NCI-H146 treated with DMSO at 0.1 percent for 48 hours (cell line): ENCODE measurements around the gene COPS2.

ENCODE experiments used
- DNase-seq: peaks from one replicate; lab custom pipeline; 2025; ENCODE audit not compliant: unreplicated experiment; lab: John Stamatoyannopoulos, UW

Gene COPS2

DNA sequence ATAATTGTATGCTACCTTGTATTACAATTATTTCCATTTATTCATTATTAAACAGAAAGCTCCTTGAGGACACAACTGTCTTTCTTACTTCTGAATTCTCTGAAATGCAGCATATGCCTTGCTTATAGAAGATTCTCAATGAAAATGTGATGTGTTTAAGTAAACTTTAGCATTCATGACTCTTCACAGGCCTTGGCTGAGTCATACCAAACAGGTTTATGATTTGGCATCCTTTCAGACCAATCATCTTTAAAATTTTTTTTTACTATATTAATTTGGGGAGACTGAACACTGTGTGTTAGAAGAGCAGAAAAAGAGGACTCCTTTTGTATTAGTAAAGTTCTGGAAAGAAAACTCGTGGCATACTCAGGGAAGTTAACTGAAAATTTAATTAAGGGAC is 8.3 kb upstream of the COPS2 start:
- no peak for DNase-seq

DNA sequence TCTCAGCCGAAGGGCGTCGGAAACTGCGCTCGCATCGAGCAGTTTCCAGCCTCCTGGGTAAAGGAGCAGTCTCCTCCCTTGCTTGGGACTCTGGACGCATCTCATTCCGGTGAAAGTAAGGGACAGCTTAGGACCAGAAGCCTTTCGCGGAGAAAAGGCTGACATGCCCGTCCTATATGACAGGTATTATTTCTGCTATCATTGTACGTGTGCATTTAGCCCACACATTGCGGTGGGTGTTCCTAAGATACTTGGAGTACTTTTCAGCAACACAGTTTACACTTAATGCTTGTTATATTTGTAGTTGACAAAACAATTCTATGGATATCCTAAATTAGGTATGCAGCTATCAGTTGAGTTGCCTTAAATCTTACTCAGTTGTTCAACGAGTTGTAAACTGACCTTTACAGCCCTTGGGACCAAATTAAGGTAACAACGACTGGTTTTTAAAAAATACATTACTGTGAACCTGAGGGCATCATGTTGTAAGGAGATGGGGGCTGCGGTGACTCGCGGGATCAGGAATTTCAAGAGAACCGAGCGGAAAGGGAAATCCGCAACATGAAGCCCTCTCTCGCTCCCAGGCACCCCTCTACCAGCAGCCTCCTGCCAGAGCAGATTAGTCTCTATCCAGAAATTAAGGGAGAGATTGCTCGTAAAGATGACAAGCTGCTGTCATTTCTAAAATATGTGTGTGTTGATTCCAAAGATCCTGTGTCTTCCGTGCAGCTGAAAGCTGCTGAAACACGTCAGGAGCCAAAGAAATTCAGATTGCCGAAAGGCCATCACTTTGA is 632 bp upstream of the COPS2 start:
- no peak for DNase-seq

DNA sequence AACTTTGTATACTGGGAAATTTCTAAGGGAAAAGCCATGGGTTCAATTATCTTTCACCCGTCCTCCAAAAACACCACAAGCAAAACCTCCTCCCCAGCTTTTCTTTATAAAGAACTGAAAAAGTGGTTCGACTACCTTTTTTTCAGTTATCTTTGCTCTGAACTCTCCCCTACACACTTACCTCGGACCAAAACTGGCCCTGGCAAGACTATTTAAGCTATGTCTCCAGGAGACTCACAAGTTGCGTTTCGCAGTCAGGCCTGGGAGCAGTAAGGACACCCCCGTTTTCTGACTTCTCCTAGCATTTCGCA is 645 bp downstream of the COPS2 start:
- no peak for DNase-seq

DNA sequence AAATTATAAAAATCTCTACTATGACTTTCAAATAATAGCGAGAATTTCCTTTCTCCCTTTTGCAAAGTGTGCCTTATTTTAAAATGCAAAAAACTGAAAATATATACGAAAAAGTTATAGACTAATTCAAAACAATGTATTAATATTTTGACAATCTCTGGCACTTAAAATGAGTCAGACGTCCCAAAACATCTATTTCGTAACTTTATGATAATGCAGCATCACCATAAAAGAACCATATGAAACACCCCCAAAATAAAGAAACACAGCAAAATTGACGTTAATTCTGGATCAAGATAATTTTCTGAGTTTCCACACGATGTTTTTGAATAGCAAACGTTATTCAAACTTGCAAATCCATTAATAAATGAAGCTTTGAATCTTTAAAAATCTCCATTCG is 1.0 kb downstream of the COPS2 start:
- DNase-seq, result no peak

DNA sequence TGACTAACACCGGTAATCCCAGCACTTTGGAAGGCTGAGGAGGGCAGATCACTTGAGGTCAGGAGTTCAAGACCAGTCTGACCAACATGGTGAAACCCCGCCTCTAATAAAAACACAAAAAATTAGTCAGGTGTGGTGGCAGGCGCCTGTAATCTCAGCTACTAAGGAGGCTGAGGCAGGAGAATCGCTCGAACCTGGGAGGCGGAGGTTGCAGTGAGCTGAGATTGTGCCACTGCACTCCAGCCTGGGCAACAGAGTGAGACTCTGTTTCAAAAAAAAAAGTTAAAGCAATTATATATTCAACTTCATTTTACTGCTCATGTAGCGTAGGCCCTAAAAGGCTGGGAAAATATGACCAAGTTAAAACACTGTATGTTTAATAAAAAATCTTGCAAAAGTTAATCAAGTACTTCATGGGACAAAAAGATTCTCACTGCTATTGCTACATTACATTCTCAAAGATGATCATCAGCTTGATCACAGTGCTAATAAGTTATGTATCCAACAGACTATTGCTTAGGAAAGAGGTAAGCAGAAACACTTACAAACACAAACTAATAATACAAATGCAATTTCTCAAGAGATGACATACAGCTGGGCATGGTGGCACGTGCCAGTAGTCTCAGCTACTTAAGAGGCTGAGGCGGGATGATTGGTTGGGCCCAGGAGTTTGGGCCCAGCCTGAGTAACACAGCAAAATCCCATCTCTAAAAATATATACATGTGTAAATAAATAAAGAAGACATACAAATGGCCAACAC is 2.7 kb downstream of the COPS2 start:
- no peak for DNase-seq

DNA sequence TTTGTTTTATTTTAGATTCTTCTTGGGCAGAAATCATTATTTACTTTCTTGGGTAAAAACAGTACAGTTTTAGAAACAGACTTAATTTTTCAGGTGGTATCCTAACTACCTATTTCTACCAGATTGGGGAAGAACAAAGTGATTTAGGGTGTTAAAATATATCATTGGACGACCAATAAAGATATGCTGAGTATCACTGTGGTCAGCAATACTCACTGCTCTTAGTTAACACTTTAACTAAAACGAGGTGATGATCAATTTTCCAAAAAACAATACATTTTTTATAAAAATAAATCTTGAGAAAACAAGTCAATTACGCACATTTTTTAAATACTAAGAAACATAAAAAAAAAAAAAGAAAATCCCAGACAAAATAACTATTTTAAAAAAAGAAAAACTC is 3.6 kb downstream of the COPS2 start:
- no peak for DNase-seq

DNA sequence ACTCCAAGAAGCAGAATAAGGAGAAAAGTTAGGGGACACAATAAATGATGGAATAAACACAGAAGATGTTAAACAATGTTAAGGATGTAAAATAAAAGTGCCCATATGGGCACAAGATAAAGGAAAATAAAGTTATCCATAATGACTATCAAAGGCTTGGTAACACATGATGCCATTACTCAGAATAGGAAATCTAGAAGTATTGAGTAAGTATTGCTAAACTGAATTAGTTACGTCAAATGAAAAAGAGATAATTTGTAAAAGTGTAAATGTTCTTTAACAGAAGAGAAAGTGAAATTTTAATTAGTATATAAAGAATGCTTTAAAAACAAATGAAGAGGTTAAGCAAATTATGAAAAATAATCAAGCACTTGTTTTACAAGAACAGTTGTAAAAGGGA is 6.7 kb downstream of the COPS2 start:
- DNase-seq, result no peak

DNA sequence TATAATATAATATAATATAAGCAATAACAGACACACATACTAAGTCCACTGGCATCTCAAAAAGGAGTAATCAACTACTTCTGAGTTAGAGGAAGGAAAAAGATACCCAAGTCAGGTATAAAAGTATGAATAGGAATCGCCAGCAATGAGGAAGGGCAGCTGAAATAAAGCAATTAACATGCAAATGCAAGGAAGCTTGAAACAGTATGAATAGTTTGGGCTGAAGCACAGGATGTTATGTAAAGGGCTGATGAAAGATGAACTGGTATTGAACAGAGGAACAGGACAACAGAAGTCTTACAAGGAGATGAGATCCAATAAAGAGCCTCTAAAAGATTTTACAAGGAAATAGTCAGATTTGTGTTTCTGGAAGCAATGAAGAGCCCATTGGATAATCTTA is 7.1 kb downstream of the COPS2 start:
- no peak for DNase-seq

DNA sequence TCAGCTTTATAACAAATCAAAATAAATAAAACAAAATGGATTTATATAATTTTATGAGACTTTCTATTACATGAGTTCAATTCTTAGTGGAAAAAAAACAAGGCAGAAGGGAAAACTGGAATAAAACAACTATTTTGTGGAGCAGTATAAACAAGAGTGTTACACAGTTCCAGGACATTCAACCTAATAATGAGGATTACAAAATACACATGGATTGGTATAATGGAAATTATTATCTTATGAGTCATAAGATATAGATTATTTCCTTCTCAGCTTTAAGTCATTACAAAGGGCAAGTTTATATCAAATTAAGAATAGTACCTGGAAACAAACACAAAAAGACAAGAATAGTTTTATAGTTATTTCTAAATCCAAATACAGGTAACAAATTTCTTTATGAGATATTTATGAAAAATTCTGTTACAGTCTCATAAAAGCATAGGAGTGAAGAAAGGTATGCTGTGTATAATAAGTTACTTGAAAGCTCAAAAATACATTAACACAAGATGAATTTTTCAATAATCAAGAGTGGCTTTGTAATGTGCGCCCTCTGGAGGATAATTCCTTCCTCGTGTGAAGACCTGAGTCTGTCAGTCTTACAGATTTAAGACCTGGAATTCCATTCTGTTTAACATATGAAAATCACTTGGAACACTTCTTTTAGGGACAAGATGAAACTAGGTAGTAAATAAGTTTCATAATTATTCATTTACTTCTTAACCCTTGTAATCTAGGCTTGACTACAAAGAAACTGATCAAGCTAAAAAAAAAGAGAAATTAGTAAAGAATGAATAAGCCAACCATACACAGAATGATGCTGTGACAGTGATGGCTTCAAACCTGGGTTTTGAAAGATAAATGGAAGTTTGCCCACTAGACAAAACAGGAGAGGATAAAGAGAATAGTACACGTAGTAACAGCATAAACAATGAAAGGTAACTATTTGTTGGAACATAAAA is 9.5 kb downstream of the COPS2 start:
- no peak for DNase-seq

DNA sequence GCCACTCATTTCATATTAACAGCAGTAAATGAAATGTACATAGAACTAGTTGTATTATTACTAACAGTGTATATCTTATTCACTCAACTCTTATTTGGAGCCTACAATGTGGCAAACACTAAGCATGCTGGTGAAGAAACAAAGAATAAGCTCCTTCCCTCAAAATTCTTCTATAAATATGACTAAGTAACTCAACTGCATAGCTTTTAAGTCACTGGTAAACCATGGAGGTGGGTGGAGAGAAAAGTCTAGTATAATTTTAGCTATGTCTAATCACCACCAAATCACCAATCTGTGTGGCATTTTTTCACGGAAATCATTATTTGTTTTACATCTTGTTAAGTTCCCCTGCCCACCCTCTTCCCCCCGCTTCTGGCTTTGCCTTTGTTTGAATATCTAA is 17.5 kb downstream of the COPS2 start:
- DNase-seq, result no peak

DNA sequence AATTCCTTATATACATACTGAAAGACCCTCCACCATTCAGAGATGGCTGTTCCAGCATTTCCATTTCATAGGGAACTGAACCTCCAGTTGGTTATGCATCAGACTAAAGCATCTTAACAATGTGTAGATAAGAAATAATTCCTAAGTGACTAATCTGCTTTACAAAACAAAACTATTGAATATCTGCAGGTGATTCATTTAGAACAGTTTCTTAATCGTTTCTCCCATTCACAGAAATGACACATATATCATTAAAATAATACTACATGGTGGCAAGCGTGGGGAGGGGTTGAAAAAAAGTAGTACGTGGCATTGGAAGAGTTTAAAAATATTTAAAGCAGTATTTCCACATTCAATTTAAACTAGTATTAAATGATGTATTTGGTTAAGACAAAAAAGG is 19.5 kb downstream of the COPS2 start:
- DNase-seq, result no peak

DNA sequence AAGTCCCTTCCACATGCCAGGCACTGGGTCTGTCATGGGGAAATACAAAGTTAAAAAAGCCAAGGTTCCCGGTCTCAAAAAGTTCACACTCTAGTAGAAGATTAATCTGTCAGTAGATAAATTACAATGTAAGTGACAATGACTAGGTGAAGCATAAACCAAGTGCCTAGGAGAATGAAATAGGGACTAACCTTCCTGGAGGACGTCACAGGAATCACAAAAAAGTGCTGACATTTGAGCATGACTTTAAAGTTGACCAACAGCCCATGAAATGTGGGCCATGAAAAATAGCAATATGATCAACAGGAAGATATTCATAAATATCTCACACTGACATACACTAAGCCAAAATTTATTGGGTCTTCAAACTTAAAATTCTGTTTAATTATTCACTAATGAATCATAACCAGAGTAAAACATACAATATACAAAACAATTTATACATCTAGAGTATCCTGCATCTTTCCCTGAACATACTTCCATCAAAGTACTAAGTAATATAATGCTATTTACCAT is 20.0 kb downstream of the COPS2 start:
- no peak for DNase-seq

DNA sequence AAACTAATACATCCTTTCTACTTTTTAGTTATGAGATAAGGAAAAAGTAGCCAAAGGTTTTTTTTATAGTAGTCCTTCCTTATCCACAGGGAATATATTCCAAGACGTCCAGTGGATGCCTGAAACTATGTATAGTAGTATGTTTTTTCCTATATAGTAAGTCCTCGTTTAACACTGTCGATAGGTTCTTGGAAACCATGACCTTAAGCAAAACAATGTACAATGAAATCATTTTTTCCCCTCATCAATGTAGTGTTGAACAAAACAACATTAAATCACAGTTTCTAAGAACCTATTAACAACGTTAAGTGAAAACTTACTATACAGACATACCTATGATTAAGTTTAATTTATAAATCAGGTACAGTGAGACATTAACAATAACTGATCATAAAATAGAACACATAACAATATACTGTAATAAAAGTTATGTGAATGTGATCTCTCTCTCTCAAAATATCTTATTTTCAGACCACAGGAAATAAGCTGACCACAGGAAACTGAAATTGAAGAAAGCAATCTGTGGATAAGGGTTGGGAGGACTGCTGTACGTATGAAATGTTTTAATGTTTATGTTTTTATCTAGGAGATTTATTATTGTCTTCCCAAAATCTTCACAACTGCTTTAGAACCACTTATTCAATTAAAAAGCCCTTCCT is 20.6 kb downstream of the COPS2 start:
- DNase-seq, result no peak

DNA sequence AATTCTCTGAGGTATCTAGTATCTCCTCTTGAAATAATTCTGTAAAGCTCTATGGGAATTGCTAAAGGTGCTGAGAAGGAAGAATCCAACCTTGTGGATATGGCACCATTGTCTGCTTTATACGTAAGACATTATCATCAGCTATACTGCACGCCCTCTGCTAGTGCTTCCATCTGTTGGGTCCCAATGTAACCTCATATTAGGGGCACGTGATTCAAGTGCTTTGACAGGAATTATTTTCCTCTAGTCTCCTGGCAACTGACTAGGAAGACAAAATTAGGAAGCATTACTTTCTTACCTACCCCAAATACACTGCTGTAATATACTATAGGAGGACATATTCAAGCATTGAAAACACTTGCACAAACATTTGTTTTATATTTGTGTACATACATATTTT is 24.0 kb downstream of the COPS2 start:
- no peak for DNase-seq

DNA sequence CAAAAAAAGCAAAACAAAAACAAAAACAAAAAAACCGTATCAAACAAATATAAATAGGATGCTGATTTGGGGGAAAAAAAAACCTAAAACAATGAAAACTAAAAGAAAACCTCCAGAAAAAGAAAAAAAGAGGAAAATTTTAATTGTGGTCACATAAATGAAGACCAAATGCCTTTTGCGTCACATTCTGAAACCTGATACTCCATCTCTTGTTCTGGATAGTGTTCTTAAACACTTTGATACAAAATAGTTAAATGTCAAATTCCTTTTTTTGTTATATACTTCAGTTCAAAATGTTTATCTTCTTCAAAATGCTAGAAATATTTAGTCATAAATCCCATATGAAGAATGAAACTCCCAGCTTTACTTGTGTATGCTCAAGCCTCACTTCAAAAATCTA is 31.0 kb downstream of the COPS2 start:
- DNase-seq, result no peak

DNA sequence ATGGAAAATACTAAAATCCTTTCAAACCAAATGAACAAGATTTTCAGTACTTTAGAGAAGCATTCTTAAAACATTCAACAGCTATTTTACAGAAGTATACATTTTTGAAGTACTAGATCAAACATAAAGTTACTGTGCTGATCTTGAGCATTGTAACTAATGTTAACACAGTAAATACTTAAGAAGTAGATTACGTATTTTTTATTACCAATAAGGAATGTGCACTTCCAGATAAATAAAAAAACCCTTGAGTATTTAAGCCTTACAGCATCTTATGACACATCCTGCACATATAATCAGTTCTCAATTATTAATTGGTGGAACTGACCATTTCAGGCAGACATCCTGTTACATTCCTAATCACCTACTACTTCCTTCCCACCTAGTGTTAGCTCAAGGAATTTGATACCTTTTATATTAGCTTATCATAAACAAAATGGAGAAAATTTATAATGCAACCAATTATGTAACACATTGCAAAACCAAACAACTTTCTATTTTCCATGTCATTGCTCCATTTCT is 32.8 kb downstream of the COPS2 start:
- no peak for DNase-seq

DNA sequence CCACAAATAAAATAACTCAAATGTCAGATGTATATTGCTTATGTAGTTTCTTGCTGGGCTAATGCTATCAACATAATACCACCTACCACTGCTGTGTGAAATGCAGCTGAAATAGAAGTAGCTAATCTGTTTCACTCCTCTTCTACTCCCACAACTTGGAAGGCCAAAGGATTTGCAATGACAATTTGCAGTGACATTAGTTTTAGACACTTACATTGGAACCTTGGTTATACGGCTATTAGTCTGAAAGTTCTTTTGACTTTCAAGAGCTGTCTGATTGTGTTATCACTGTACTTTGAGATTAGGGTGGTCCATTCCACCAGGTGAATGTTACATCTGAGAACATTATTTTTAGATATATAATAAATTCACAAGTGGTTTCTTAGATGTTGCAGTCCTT is 33.5 kb downstream of the COPS2 start:
- DNase-seq, result no peak

DNA sequence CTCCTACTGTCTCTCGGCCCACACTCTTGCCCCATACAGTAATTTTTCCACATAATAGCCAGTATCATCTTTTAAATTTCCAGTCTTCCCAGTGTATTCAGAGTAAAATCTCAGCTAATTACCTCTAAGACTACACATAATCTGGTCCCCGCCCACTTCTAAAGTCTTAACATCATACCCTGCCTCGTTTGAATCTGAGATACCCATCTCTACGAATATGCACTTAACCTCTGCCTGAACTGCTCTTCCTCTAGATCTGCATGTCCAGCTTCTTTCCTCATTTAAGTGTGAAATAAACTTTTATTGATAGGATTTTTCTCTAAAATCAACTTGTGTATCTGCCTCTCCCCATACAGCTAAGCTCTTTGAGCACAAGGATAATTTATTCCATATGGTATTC is 34.6 kb downstream of the COPS2 start:
- no peak for DNase-seq

DNA sequence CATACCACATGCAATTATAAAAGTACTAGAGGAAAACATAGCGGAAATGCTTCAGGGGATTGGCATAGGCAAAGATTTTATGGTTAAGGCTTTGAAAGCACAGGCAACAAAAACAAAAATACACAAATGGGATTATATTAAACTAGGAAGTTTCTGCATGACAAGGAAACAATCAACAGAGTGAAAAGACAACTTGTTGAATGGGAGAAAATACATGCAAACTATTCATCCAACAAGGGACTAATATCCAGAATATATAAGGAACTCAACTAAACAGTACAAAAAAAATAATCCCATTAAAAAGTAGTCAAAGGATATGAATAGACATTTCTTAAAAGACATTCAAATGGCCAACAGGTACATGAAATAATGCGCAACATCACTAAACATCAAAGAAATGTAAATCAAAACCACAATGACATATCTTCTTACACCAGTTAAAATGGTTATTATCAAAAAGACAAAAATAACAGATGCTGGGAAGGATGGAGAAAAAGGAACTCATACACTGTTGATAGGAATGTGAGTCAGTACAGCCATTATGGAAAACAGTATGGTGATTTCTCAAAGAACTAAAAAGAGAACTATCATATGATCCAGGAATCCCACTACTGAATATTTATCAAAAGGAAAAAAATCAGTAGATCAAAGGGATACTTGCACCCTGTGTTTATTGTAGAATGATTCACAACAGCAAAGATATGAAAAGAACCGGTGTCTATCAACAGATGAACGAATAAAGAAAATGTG is 39.1 kb downstream of the COPS2 start:
- DNase-seq, result no peak

DNA sequence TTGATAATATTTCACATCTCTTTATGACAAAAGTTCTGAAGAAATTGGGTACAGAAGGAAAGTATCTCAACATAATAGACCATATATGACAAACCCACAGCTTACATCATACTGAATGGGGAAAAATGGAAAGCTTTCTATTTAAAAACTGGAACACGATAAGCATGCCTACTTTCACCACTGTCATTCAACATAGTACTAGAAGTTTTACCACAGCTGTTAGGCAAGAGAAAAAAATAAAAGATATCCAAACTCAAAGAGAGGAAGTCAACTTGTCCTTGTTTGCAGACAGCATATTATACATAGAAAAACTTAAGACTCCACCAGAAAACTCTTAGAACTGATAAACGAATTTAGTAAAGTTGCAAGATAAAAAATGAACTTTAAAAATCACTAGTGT is 40.3 kb downstream of the COPS2 start:
- no peak for DNase-seq
